Activated CD4-positive, alpha-beta T cell treated with anti-CD3 and anti-CD28 coated beads, Interleukin-2, amount 10 ng/mL, durations not matched to agents 7 days and 5 days (primary cell): ENCODE data around the gene NCDN. TPM values are rescaled to one million over a fixed set of nuclear protein-coding genes. Genes with fewer than 3 reads are reported as not detected.

Source experiments
- CTCF ChIA-PET: fragments of 350-600 bp; sonication (Branson Sonifier 250); formaldehyde crosslinking; loops from one replicate; lab custom pipeline; 2021; ENCODE audit warnings: antibody characterized with exemption; lab: Charles Lee
- POLR2A ChIA-PET: fragments of 350-600 bp; sonication (Branson Sonifier 250); formaldehyde crosslinking; loops from one replicate; lab custom pipeline; 2021; ENCODE audit warnings: antibody characterized with exemption; lab: Charles Lee
- DNase-seq: peaks from one replicate; pipeline ENCODE4 v3.0.0-alpha.2; 2020
- H3K27ac Mint-ChIP-seq: one replicate; pipeline ENCODE4 v1.8.0; 2021; ENCODE audit warnings: mild to moderate bottlenecking, moderate library complexity, mixed read lengths
- H3K27me3 Mint-ChIP-seq: one replicate; pipeline ENCODE4 v1.8.0; 2021; ENCODE audit warnings: mixed read lengths
- H3K36me3 Mint-ChIP-seq: one replicate; pipeline ENCODE4 v1.8.0; 2021; ENCODE audit warnings: low read depth, mixed read lengths
- H3K4me1 Mint-ChIP-seq: one replicate; pipeline ENCODE4 v1.8.0; 2021; ENCODE audit warnings: mixed read lengths
- H3K4me3 Mint-ChIP-seq: one replicate; pipeline ENCODE4 v1.8.0; 2021; ENCODE audit warnings: mild to moderate bottlenecking, moderate library complexity, mixed read lengths
- H3K9me3 Mint-ChIP-seq: one replicate; pipeline ENCODE4 v1.8.0; 2021; ENCODE audit warnings: mixed read lengths
- total RNA-seq, 2 experiments: library from RNA; stranded (reverse); gene quantifications; one replicate each; pipeline ENCODE4 v1.2.3, GENCODE V29; 2021

NCDN gene
- total RNA-seq, 2 experiments from 2014 or later: 19.4 to 21.4 TPM

GRCh38 chr1:35589516-35590427 lies 32.2 kb downstream of the NCDN start:
- H3K4me1 Mint-ChIP-seq: peaks cover 14% of the 10 kb centered on the region
- no peaks in the 10 kb centered on the region for H3K27me3 Mint-ChIP-seq
- ChIA-PET CTCF (interaction anchor here (1.1 kb wide), 1 partner anchor 12 kb away, joined by 3 read pairs; no protein-coding TSS in a partner anchor), POLR2A (no interaction called here)
- no peak overlapping the region for H3K4me3 Mint-ChIP-seq
- no peak for DNase-seq
- H3K36me3 Mint-ChIP-seq: no peaks in the 10 kb centered on the region
- H3K9me3 Mint-ChIP-seq: no peaks in the 10 kb centered on the region
- no peak overlapping the region for H3K27ac Mint-ChIP-seq

DNA sequence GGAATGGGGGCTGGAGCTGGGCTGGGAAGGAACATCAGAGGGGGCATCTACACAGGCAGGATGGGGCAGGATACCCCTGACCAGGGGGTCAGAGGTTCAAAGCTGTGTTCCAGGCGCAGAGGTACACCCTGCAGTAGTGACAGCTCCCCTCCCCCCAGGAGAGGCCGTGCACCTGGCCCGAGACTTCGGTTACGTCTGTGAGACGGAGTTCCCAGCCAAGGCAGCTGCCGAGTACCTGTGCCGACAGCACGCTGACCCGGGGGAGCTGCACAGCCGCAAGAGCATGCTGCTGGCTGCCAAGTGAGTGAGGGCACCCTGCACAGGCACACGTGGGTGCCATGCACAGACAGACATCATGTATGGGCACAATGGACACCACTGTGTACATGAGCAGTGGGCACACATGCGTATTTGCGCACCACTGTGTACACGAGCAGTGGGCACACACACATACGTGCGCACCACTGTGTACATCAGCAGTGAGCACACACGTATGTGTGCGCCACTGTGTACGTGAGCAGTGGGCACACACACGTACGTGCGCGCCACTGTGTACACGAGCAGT lies 33.0 kb downstream of the NCDN start:
- Mint-ChIP-seq H3K4me1 (peaks cover 14% of the 10 kb centered on the region), H3K27ac (no peak overlapping the region), H3K36me3 (no peaks in the 10 kb centered on the region), H3K9me3 (no peaks in the 10 kb centered on the region), H3K27me3 (no peaks in the 10 kb centered on the region), H3K4me3 (no peak overlapping the region)
- DNase-seq: no peak
- ChIA-PET POLR2A (no interaction called here), CTCF (interaction anchor here (1.1 kb wide), 1 partner anchor 13 kb away, joined by 3 read pairs; no protein-coding TSS in a partner anchor)

GRCh38 chr1:35591211-35591610 lies 33.6 kb downstream of the NCDN start:
- H3K9me3 Mint-ChIP-seq: no peaks in the 10 kb centered on the region
- peaks cover 14% of the 10 kb centered on the region for H3K4me1 Mint-ChIP-seq
- no peaks in the 10 kb centered on the region for H3K36me3 Mint-ChIP-seq
- POLR2A ChIA-PET: no interaction called here
- H3K27ac Mint-ChIP-seq: peak overlapping the region; percentile 2
- no peak overlapping the region for H3K4me3 Mint-ChIP-seq
- no peak for DNase-seq
- no peaks in the 10 kb centered on the region for H3K27me3 Mint-ChIP-seq
- CTCF ChIA-PET: no interaction called here

DNA sequence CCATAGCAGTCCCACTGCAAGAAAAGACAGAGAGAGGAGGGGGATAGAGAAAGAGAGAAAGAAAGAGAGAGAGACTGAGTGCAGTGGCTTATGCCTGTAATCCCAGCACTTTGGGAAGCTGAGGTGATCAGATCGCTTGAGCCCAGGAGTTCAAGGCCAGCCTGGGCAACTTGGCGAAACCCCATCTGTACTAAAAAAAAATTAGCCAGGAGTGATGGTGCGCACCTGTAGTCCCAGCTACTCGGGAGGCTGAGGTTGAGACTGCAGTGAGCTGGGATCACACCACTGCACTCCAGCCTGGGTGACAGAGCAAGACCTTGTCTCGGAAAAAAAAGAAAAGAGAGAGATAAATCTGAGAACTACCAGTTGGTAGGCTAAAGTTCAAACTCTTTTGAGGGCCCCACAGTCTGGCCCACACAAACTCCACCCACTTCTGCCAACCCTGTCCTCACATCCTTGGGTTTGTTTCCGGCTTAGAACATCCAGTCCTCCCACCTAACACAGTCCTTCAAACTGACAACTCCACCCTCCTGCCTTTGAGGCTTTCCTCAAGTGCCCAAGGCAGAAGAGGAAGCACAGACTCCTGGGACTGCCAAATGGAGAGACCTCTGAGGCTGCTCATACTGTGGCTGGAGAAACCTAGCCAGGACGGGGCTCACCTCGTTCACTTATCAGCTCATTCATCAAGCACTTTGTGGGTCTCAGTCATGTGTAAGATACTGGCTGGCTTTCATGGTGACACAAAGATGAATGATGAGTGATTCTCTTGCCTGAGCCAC lies 35.6 kb downstream of the NCDN start:
- CTCF ChIA-PET: interaction anchor here (0.7 to 2.5 kb wide), 4 partner anchors 10 to 1892 kb away, joined by 3 to 11 read pairs (median 3); no protein-coding TSS in a partner anchor
- no peaks in the 10 kb centered on the region for H3K9me3 Mint-ChIP-seq
- POLR2A ChIA-PET: interaction anchor here (0.6 kb wide), 1 partner anchor 15 kb away, joined by 4 read pairs; no protein-coding TSS in a partner anchor
- no peaks in the 10 kb centered on the region for H3K27me3 Mint-ChIP-seq
- no peak overlapping the region for H3K4me3 Mint-ChIP-seq
- DNase-seq: no peak
- peaks cover 14% of the 10 kb centered on the region for H3K4me1 Mint-ChIP-seq
- no peaks in the 10 kb centered on the region for H3K36me3 Mint-ChIP-seq
- peak overlapping the region; percentile 38 for H3K27ac Mint-ChIP-seq

DNA sequence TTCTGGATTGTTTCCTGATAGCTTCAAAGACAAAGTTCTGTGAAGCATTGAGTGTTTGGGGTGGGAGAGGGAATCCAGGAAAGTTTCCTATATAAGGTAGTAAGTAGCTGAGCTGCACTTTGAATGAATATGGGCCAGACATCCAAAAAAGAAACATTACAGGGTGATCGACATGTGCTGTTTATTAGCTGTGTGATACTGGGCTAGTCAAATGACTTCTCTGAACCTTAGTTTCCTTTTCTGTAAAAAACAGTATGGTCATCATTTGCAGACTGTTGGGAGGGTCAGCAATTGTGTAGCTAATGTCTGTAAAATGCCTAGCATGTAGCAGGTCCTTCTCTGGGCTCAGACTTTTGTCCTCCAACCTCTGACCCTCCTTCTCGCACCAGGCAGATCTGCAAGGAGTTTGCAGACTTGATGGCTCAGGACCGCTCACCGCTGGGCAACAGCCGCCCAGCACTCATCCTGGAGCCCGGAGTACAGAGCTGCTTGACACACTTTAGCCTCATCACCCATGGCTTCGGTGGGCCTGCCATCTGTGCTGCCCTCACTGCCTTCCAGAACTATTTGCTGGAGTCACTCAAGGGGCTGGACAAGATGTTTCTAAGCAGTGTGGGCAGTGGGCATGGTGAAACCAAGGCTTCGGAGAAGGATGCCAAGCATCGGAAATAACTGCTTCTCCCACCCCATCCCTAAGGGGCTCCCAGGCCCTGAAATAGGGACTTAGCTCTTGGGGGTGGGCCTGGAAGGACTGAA lies 36.6 kb downstream of the NCDN start:
- Mint-ChIP-seq H3K27me3 (no peaks in the 10 kb centered on the region), H3K36me3 (no peaks in the 10 kb centered on the region), H3K9me3 (no peaks in the 10 kb centered on the region), H3K4me1 (peaks cover 14% of the 10 kb centered on the region), H3K27ac (no peak overlapping the region), H3K4me3 (no peak overlapping the region)
- ChIA-PET CTCF (interaction anchor here (1.0 to 2.5 kb wide), 2 partner anchors 9 to 1891 kb away, joined by 3 to 11 read pairs; no protein-coding TSS in a partner anchor), POLR2A (interaction anchor here (0.6 kb wide), 1 partner anchor 16 kb away, joined by 4 read pairs; no protein-coding TSS in a partner anchor)
- DNase-seq: no peak

DNA sequence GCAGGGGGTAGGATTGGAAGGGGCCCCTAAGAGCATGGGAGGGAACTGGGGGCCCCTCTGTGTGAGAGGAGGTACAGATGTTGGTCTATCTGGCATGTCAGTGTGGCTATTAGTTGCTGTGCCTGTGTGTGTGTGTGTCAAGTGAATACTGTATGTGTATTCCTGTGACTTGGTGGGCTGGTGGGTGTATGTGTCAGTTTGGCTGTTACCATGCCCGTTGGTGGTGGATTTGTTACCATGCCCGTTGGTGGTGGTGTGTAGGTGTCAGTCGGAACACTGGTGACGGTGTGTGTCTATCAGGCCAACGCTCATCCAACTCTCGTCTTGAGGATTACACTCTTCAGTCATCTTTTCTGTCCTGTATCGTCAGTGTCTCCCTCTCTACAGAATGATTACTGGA lies 38.1 kb downstream of the NCDN start:
- H3K9me3 Mint-ChIP-seq: no peaks in the 10 kb centered on the region
- H3K36me3 Mint-ChIP-seq: peaks cover 4% of the 10 kb centered on the region
- ChIA-PET POLR2A (no interaction called here), CTCF (no interaction called here)
- peaks cover 14% of the 10 kb centered on the region for H3K4me1 Mint-ChIP-seq
- no peak overlapping the region for H3K27ac Mint-ChIP-seq
- no peaks in the 10 kb centered on the region for H3K27me3 Mint-ChIP-seq
- H3K4me3 Mint-ChIP-seq: no peak overlapping the region
- no peak for DNase-seq

- H3K4me1 Mint-ChIP-seq: peaks cover 10% of the 10 kb centered on the region
- no peak overlapping the region for H3K4me3 Mint-ChIP-seq
- H3K27ac Mint-ChIP-seq: no peak overlapping the region
- POLR2A ChIA-PET: no interaction called here
- CTCF ChIA-PET: no interaction called here
- no peak for DNase-seq
- H3K27me3 Mint-ChIP-seq: no peaks in the 10 kb centered on the region
- H3K36me3 Mint-ChIP-seq: peaks cover 8% of the 10 kb centered on the region
- no peaks in the 10 kb centered on the region for H3K9me3 Mint-ChIP-seq
Measured at GRCh38 chr1:35597870-35598269, 40.3 kb downstream of the NCDN start.

GRCh38 chr1:35598895-35599294 lies 41.3 kb downstream of the NCDN start:
- DNase-seq: no peak
- no peaks in the 10 kb centered on the region for H3K4me1 Mint-ChIP-seq
- no peaks in the 10 kb centered on the region for H3K27me3 Mint-ChIP-seq
- no peak overlapping the region for H3K4me3 Mint-ChIP-seq
- H3K27ac Mint-ChIP-seq: no peak overlapping the region
- ChIA-PET CTCF (interaction anchor here (0.5 kb wide), 1 partner anchor 170 kb away, joined by 4 read pairs; no protein-coding TSS in a partner anchor), POLR2A (no interaction called here)
- no peaks in the 10 kb centered on the region for H3K9me3 Mint-ChIP-seq
- peaks cover 18% of the 10 kb centered on the region for H3K36me3 Mint-ChIP-seq

DNA sequence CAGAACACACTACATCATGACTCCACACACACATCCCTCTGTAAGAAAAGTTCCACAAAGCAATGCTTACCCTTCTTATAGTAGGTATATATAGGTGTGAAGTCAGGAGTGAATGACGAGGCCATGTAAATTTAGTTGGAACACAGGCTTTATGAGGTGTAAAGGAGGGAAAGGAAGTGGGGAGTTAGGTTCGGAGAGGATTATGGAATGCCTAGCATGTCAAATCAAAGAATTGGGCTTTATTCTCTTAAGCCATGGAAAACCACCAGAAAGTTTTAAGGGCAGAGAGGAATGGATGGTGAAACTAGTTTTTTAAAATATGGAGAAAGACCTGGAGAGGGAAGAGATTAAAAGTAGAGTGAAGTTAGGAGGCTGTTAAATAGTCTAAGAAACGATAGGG lies 41.8 kb downstream of the NCDN start:
- Mint-ChIP-seq H3K27ac (no peak overlapping the region), H3K9me3 (no peaks in the 10 kb centered on the region), H3K27me3 (no peaks in the 10 kb centered on the region), H3K36me3 (peaks cover 22% of the 10 kb centered on the region), H3K4me3 (no peak overlapping the region), H3K4me1 (no peaks in the 10 kb centered on the region)
- POLR2A ChIA-PET: no interaction called here
- no peak for DNase-seq
- CTCF ChIA-PET: interaction anchor here (0.5 to 1.2 kb wide), 2 partner anchors 117 to 170 kb away, joined by 3 to 4 read pairs; no protein-coding TSS in a partner anchor

- Mint-ChIP-seq H3K4me3 (no peak overlapping the region), H3K27ac (no peak overlapping the region), H3K27me3 (no peaks in the 10 kb centered on the region), H3K36me3 (peaks cover 28% of the 10 kb centered on the region), H3K4me1 (no peaks in the 10 kb centered on the region), H3K9me3 (no peaks in the 10 kb centered on the region)
- no peak for DNase-seq
- ChIA-PET CTCF (interaction anchor here (1.2 kb wide), 1 partner anchor 115 kb away, joined by 3 read pairs; no protein-coding TSS in a partner anchor), POLR2A (no interaction called here)
Measured at GRCh38 chr1:35600593-35600992, 43.0 kb downstream of the NCDN start.

- Mint-ChIP-seq H3K4me3 (no peak overlapping the region), H3K27ac (no peak overlapping the region), H3K4me1 (peaks cover 6% of the 10 kb centered on the region), H3K36me3 (peaks cover 52% of the 10 kb centered on the region), H3K27me3 (no peaks in the 10 kb centered on the region), H3K9me3 (no peaks in the 10 kb centered on the region)
- ChIA-PET POLR2A (interaction anchor here (0.7 kb wide), 1 partner anchor 159 kb away, joined by 3 read pairs; no protein-coding TSS in a partner anchor), CTCF (interaction anchor here (0.6 to 2.6 kb wide), 2 partner anchors 10 to 128 kb away, joined by 3 to 11 read pairs; no protein-coding TSS in a partner anchor)
- no peak for DNase-seq
Measured at GRCh38 chr1:35603468-35603867, 45.9 kb downstream of the NCDN start.
